Measurements from ENCODE around the gene AKTIP.

The AKTIP gene

DNA sequence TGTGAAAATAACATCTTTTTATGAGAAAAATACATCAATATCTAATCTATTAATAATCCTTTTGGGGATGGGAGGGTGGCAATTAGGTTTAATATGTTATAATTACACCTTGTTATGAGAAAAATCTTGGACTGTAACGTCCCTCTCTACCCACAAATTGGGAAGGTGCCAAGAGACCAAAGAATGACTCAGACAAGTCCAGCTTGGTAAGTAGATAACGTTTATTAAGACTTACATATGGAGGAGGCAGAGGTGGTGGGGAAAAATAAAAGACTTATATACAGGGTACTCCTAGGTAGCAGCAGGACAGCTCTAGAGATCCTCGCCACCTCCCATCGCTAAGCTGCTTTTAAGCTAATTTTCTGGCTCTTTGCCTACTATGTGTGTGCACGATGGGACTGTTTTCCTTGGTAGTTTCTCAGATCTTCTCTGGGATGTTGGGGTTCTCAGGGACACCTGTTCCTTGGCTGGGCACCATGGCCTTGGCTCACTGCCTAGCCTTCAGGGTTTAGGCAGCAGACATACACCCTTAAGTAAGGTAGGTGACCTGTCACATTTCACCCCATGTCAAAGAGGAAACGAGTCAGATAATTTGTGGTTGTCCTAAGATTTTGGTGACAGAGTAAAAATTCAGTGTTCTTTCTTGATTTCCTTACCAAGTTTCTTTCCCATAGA, 37.3 kb downstream of the AKTIP start:
- H3K4me3 ChIP-seq (ENCODE audit: low read depth, low read length): no peak overlapping the region
- TF ChIP-seq, protein P1, sequence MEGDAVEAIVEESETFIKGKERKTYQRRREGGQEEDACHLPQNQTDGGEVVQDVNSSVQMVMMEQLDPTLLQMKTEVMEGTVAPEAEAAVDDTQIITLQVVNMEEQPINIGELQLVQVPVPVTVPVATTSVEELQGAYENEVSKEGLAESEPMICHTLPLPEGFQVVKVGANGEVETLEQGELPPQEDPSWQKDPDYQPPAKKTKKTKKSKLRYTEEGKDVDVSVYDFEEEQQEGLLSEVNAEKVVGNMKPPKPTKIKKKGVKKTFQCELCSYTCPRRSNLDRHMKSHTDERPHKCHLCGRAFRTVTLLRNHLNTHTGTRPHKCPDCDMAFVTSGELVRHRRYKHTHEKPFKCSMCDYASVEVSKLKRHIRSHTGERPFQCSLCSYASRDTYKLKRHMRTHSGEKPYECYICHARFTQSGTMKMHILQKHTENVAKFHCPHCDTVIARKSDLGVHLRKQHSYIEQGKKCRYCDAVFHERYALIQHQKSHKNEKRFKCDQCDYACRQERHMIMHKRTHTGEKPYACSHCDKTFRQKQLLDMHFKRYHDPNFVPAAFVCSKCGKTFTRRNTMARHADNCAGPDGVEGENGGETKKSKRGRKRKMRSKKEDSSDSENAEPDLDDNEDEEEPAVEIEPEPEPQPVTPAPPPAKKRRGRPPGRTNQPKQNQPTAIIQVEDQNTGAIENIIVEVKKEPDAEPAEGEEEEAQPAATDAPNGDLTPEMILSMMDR (IDR thresholded peaks at IDR 0.05; ENCODE audit: low read depth, low read length): no peak
- no peak for TF ChIP-seq POLR2A (IDR thresholded peaks at IDR 0.05; ENCODE audit: extremely low read depth, insufficient read length)
- DNase-seq (ENCODE audit: low read depth): peak; percentile 14

DNA sequence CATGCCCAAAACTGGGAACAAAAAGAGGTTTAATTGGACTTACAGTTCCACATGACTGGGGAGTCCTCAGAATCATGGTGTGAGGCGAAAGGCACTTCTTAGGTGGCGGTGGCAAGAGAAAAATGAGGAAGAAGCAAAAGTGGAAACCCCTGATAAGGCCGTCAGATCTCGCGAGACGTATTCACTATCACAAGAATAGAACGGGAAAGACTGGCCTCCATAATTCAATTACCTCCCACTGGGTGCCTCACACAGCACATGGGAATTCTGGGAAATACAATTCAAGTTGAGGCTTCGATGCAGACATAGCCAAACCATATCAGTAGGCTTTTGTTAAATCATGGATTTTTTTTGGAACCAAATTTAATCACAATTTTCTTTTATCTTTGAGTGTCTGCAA, 44.4 kb downstream of the AKTIP start:
- no peak overlapping the region for H3K4me3 ChIP-seq (ENCODE audit: low read depth, low read length)
- TF ChIP-seq, protein P1 (IDR thresholded peaks at IDR 0.05; ENCODE audit: low read depth, low read length): no peak
- TF ChIP-seq MYC (IDR thresholded peaks at IDR 0.05; ENCODE audit: low read depth, low read length): no peak
- no peak for TF ChIP-seq POLR2A (IDR thresholded peaks at IDR 0.05; ENCODE audit: extremely low read depth, insufficient read length)
- TF ChIP-seq, protein P2, sequence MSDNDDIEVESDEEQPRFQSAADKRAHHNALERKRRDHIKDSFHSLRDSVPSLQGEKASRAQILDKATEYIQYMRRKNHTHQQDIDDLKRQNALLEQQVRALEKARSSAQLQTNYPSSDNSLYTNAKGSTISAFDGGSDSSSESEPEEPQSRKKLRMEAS (IDR thresholded peaks at IDR 0.05; ENCODE audit: low read depth, low read length): no peak
- no peak for DNase-seq (ENCODE audit: low read depth)

DNA sequence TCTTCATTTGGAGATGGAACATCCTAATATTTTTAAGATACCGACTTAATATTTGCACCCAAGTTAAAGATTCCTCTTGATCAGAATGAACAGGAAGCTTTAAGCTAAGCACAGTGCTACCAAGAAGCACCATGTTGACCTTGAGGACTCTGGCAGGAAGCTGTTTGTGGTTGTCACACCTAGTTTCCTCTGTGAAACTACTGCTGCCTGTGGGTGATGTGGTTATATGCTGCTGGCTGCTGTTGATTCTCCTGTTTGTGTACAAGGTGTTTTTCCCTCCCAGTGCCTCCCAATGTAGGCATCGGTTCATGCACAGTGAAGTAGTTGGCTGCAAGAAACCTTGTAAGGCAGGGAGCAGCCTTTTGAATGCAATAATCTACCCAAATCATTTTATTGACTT, 45.3 kb downstream of the AKTIP start:
- TF ChIP-seq POLR2A (IDR thresholded peaks at IDR 0.05; ENCODE audit: extremely low read depth, insufficient read length) (no peak), MYC (IDR thresholded peaks at IDR 0.05; ENCODE audit: low read depth, low read length) (no peak)
- TF ChIP-seq, protein P2 (IDR thresholded peaks at IDR 0.05; ENCODE audit: low read depth, low read length): 0 out of 2 replicates have a peak, but pooled peaks have one; percentile 12
- DNase-seq (ENCODE audit: low read depth): peak; percentile 46
- H3K4me3 ChIP-seq (ENCODE audit: low read depth, low read length): no peak overlapping the region

DNA sequence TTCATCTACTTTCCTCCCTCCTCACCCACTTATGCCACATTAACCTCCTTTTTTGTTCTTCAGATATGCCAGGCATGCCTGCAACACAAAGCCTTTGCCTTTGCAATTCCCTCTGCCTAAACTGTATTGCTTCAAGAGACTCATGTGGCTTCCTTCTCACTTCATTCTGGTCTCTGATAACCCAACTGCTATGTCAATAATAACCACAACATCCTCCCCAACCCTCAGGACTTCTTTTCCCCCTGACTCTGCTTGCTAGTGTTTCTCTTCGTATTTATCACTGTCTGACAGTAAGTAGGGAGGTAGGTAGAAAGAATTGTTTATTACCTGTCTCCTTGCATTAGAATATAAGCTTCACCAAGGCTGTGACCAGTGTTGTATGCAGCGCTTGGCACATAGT, 46.4 kb downstream of the AKTIP start:
- no peak for TF ChIP-seq POLR2A (IDR thresholded peaks at IDR 0.05; ENCODE audit: extremely low read depth, insufficient read length)
- TF ChIP-seq, protein P2 (IDR thresholded peaks at IDR 0.05; ENCODE audit: low read depth, low read length): peak; percentile 37
- H3K4me3 ChIP-seq (ENCODE audit: low read depth, low read length): no peak overlapping the region
- peak; percentile 45 for DNase-seq (ENCODE audit: low read depth)

DNA sequence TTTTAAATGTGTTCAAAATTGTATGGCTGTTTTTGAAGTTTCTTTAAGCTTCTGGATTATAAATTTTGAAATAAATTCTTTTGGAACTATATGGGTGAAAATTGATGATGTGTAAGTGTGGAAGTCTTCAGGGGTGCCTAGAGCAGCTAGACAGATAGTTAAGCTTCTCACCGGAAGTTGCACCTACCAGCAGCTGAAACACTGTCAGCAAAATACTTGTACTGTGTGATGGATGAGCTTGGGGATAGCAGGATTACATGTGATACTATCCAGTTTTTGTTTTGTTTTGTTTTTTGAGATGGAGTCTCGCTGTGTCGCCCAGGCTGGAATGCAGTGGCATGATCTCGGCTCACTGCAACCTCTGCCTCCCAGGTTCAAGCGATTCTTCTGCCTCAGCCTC, 49.1 kb downstream of the AKTIP start:
- TF ChIP-seq, protein P2 (IDR thresholded peaks at IDR 0.05; ENCODE audit: low read depth, low read length): no peak
- TF ChIP-seq POLR2A (IDR thresholded peaks at IDR 0.05; ENCODE audit: extremely low read depth, insufficient read length): no peak
- no peak for TF ChIP-seq MYC (IDR thresholded peaks at IDR 0.05; ENCODE audit: low read depth, low read length)
- TF ChIP-seq, protein P1 (IDR thresholded peaks at IDR 0.05; ENCODE audit: low read depth, low read length): no peak
- DNase-seq (ENCODE audit: low read depth): no peak
- H3K4me3 ChIP-seq (ENCODE audit: low read depth, low read length): no peak overlapping the region

DNA sequence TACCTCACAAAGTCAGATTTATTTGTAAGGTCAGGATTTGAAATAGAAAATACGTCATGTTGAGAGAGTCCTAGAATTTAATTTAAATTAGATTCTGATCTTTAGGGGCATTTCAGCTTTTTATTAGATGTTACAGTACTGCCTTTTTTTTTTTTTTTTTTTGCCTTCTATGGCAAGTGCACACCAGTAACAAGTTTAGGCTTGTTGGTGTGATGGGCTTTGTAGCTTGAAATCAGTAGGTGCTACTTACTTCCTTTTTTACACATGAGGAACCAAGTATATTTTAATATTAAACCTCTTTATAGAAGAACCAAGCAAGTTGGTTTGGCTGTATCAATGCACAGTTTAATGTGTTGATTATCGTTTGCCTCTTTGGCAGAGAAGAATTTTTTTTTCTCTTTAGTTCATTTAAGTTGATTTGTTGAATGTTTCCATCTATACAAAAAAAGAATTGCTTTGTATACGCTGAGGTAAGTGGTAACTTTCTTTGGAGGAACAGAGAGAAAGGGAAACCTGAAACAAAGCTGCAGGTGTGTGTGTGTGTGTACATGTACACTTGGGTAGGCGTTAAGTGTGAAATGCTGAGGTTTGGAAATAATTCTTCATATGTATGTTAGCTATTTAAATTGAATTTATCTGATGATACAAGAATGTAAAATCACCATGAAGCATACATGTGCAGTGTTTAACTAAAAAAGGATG, 53.0 kb downstream of the AKTIP start:
- H3K4me3 ChIP-seq (ENCODE audit: low read depth, low read length): no peak overlapping the region
- TF ChIP-seq, protein P2 (IDR thresholded peaks at IDR 0.05; ENCODE audit: low read depth, low read length): no peak
- no peak for TF ChIP-seq POLR2A (IDR thresholded peaks at IDR 0.05; ENCODE audit: extremely low read depth, insufficient read length)
- TF ChIP-seq, protein P1 (IDR thresholded peaks at IDR 0.05; ENCODE audit: low read depth, low read length): no peak
- no peak for TF ChIP-seq MYC (IDR thresholded peaks at IDR 0.05; ENCODE audit: low read depth, low read length)
- no peak for DNase-seq (ENCODE audit: low read depth)

Measured in NB4 (cell line).